Fibroblast of lung (primary cell): ENCODE data around the gene DGAT2.

Experiments
- CTCF ChIP-seq, 2 donors: IDR thresholded peaks in 1 of 2; conservative IDR thresholded peaks in 1 of 2; 1 replicate in 1 of 2; 2 replicates in 1 of 2; pipeline ENCODE4 v1.5.1; 2011 to 2012; ENCODE audit warnings: low read length in 2 of 2, control low read depth in 1 of 2, inconsistent platforms in 1 of 2, low read depth in 1 of 2, mild to moderate bottlenecking in 1 of 2
- EZH2 ChIP-seq: IDR thresholded peaks from 2 replicates; pipeline ENCODE4 v1.5.1; 2012; ENCODE audit warnings: low read length, control low read depth, mild to moderate bottlenecking; ENCODE audit errors: missing control alignments

GRCh38 chr11:75821202-75821601, 52.6 kb downstream of the DGAT2 start:
- no peak for TF ChIP-seq CTCF (conservative IDR thresholded peaks at IDR 0.05 in 1 of 2, IDR thresholded peaks at IDR 0.05 in 1 of 2; ENCODE audit: low read depth in 1 of 2, low read length in 2 of 2)
- TF ChIP-seq EZH2: no peak
